DND-41 (cell line): ENCODE measurements around the gene HTT.

ENCODE experiments used
- ATAC-seq: fragments of 200-7000 bp; cut with Tn5 transposase; 3 replicates; pipeline ENCODE4 v1.9.1; 2021; ENCODE audit warnings: low read depth; ENCODE audit not compliant: insufficient read depth
- DNase-seq: peaks from one replicate; pipeline ENCODE4 v3.0.0-alpha.2; 2020
- H2AFZ ChIP-seq: 2 replicates; pipeline ENCODE4 v1.6.0; 2012; ENCODE audit warnings: low read depth, low read length
- H3K27ac ChIP-seq: 2 replicates; pipeline ENCODE4 v1.5.1; 2012; ENCODE audit warnings: low read length, inconsistent platforms
- H3K27me3 ChIP-seq: fragments of 200-600 bp; sonication (generic); 2 replicates; pipeline ENCODE4 v1.6.0; 2012; ENCODE audit warnings: low read length, mild to moderate bottlenecking, inconsistent platforms; ENCODE audit not compliant: insufficient read depth, poor library complexity
- H3K36me3 ChIP-seq: 2 replicates; pipeline ENCODE4 v1.5.1; 2012; ENCODE audit warnings: low read length, inconsistent platforms; ENCODE audit not compliant: insufficient read depth
- H3K4me1 ChIP-seq: 2 replicates; pipeline ENCODE4 v1.5.1; 2012; ENCODE audit warnings: mild to moderate bottlenecking, low read length; ENCODE audit not compliant: insufficient read depth
- H3K4me2 ChIP-seq: 2 replicates; pipeline ENCODE4 v1.6.0; 2012; ENCODE audit warnings: mild to moderate bottlenecking, moderate library complexity, low read length, inconsistent platforms; ENCODE audit not compliant: insufficient read depth
- H3K4me3 ChIP-seq, 2 experiments: fragments of 200-600 bp in 1 of 2; shearing (Covaris generic) in 1 of 2; 2 replicates each; pipeline ENCODE4 v1.5.1; 2012 to 2016; ENCODE audit warnings: inconsistent platforms in 2 of 2, low read length in 2 of 2, mild to moderate bottlenecking in 2 of 2, low read depth in 1 of 2, moderate library complexity in 1 of 2
- H3K79me2 ChIP-seq: 2 replicates; pipeline ENCODE4 v1.6.0; 2012; ENCODE audit warnings: low read length, inconsistent platforms; ENCODE audit not compliant: insufficient read depth
- H3K9ac ChIP-seq: 2 replicates; pipeline ENCODE4 v1.6.0; 2012; ENCODE audit warnings: low read depth, mild to moderate bottlenecking, inconsistent platforms, low read length, moderate library complexity
- H3K9me3 ChIP-seq: 2 replicates; pipeline ENCODE4 v1.5.1; 2012; ENCODE audit warnings: low read length, moderate library complexity, mild to moderate bottlenecking, inconsistent platforms; ENCODE audit not compliant: insufficient read depth, severe bottlenecking
- H4K20me1 ChIP-seq: 2 replicates; pipeline ENCODE4 v1.6.0; 2012; ENCODE audit warnings: low read length; ENCODE audit not compliant: insufficient read depth
- CTCF ChIP-seq: IDR thresholded peaks from 2 replicates; pipeline ENCODE4 v1.5.1; 2012; ENCODE audit warnings: borderline replicate concordance, low read length, moderate library complexity, mild to moderate bottlenecking; ENCODE audit not compliant: poor library complexity, severe bottlenecking; ENCODE audit errors: extremely low read depth
- EZH2 ChIP-seq: IDR thresholded peaks from 3 replicates; pipeline ENCODE4 v1.6.1; 2012; ENCODE audit warnings: borderline replicate concordance, low read depth, mild to moderate bottlenecking, moderate library complexity, low read length, inconsistent platforms; ENCODE audit not compliant: severe bottlenecking

HTT gene

GRCh38 chr4:3255611-3256186, 181.2 kb downstream of the HTT start:
- Histone ChIP-seq H3K4me2 (no peak overlapping the region), H3K27ac (no peak overlapping the region), H3K9ac (no peak overlapping the region), H3K4me1 (no peaks in the 10 kb centered on the region), H3K4me3 (no peak overlapping the region), H3K9me3 (no peaks in the 10 kb centered on the region), H3K27me3 (no peaks in the 10 kb centered on the region), H2AFZ (no peak overlapping the region), H4K20me1 (no peaks in the 10 kb centered on the region; the same call in 1 of the 2 replicates), H3K79me2 (no peaks in the 10 kb centered on the region), H3K36me3 (no peaks in the 10 kb centered on the region)
- TF ChIP-seq EZH2 (no peak), CTCF (no peak)
- ATAC-seq (no peak), DNase-seq (no peak)

- Histone ChIP-seq H2AFZ (no peak overlapping the region), H3K79me2 (no peaks in the 10 kb centered on the region), H3K4me3 (no peak overlapping the region), H3K36me3 (no peaks in the 10 kb centered on the region), H3K4me2 (no peak overlapping the region), H3K4me1 (no peaks in the 10 kb centered on the region), H3K27me3 (no peaks in the 10 kb centered on the region), H4K20me1 (no peaks in the 10 kb centered on the region; the same call in 1 of the 2 replicates), H3K9me3 (no peaks in the 10 kb centered on the region), H3K9ac (no peak overlapping the region), H3K27ac (no peak overlapping the region)
- no peak for DNase-seq
- ATAC-seq = no peak
- TF ChIP-seq EZH2 = no peak
- TF ChIP-seq CTCF = no peak
Measured at GRCh38 chr4:3256230-3257102, 182.0 kb downstream of the HTT start.

GRCh38 chr4:3257103-3257555, 182.6 kb downstream of the HTT start:
- DNase-seq (no peak), ATAC-seq (no peak)
- no peak overlapping the region for H2AFZ ChIP-seq

More at GRCh38 chr4:3257103-3257555, 182.6 kb downstream of the HTT start:
- no peaks in the 10 kb centered on the region for H3K36me3 ChIP-seq
- H3K27ac ChIP-seq = no peak overlapping the region
- H3K9me3 ChIP-seq = no peaks in the 10 kb centered on the region
- H3K27me3 ChIP-seq = no peaks in the 10 kb centered on the region
- TF ChIP-seq CTCF (no peak), EZH2 (no peak)
- H3K4me2 ChIP-seq = no peak overlapping the region
- no peak overlapping the region for H3K4me3 ChIP-seq
- no peaks in the 10 kb centered on the region for H3K79me2 ChIP-seq
- no peaks in the 10 kb centered on the region; the same call in 1 of the 2 replicates for H4K20me1 ChIP-seq
- H3K4me1 ChIP-seq = no peaks in the 10 kb centered on the region
- H3K9ac ChIP-seq = no peak overlapping the region
